Spleen (tissue), 11 donors: Measurements from ENCODE around the gene STEAP2. TPM values are rescaled to one million over a fixed set of nuclear protein-coding genes. Genes with fewer than 3 reads are reported as not detected.

ENCODE experiments used
- DNase-seq: peaks from one replicate; pipeline ENCODE4 v3.0.0-alpha.2; 2020
- H3K27ac ChIP-seq, 8 donors: fragments of 200-600 bp; sonication (generic) in 7 of 8; 1 replicate in 4 of 8; 2 replicates in 4 of 8; pipeline versions ENCODE4 v1.5.0 to v1.8.0; 2016 to 2021; ENCODE audit warnings: inconsistent platforms in 4 of 8, mild to moderate bottlenecking in 4 of 8, moderate library complexity in 1 of 8
- H3K27me3 ChIP-seq, 7 donors: fragments of 200-600 bp; sonication (generic) in 6 of 7; replicated peaks in 1 of 7; 1 replicate in 4 of 7; 2 replicates in 3 of 7; pipeline versions ENCODE4 v1.5.0 to v1.8.0; 2016 to 2021; ENCODE audit warnings: inconsistent platforms in 3 of 7, mild to moderate bottlenecking in 1 of 7
- H3K36me3 ChIP-seq, 6 donors: fragments of 200-600 bp; sonication (generic) in 5 of 6; 1 replicate in 4 of 6; 2 replicates in 2 of 6; pipeline versions ENCODE4 v1.5.0 to v1.8.0; 2016 to 2021; ENCODE audit warnings: inconsistent platforms in 2 of 6
- H3K4me1 ChIP-seq, 6 donors: fragments of 200-600 bp; sonication (generic) in 5 of 6; 1 replicate in 3 of 6; 2 replicates in 3 of 6; pipeline versions ENCODE4 v1.5.0 to v1.8.0; 2016 to 2021; ENCODE audit warnings: inconsistent platforms in 3 of 6
- H3K4me3 ChIP-seq, 8 donors: fragments of 200-600 bp; sonication (generic) in 7 of 8; 1 replicate in 4 of 8; 2 replicates in 4 of 8; pipeline versions ENCODE4 v1.5.0 to v1.8.0; 2016 to 2021; ENCODE audit warnings: inconsistent platforms in 4 of 8, mild to moderate bottlenecking in 4 of 8, moderate library complexity in 2 of 8
- H3K9me3 ChIP-seq, 8 donors: fragments of 200-600 bp; sonication (generic) in 7 of 8; 1 replicate in 4 of 8; 2 replicates in 4 of 8; pipeline versions ENCODE4 v1.5.0 to v1.8.0; 2016 to 2021; ENCODE audit warnings: inconsistent platforms in 4 of 8
- CTCF ChIP-seq, 11 experiments: fragments of 200-600 bp in 7 of 11; fragments of 450-650 bp in 4 of 11; sonication (generic) in 4 of 11; IDR thresholded peaks in 8 of 11; conservative IDR thresholded peaks in 3 of 11; 1 replicate in 7 of 11; 2 replicates in 4 of 11; pipeline versions ENCODE4 v1.4.0 to v1.8.0; 2016 to 2021; ENCODE audit warnings: antibody characterized with exemption in 11 of 11, inconsistent platforms in 4 of 11, mild to moderate bottlenecking in 1 of 11
- POLR2A ChIP-seq, 3 donors: fragments of 450-650 bp; IDR thresholded peaks; one replicate each; pipeline ENCODE4 v1.5.1; 2017; ENCODE audit warnings: antibody characterized with exemption in 3 of 3, mild to moderate bottlenecking in 1 of 3
- POLR2AphosphoS5 ChIP-seq, 3 donors: sonication (generic); formaldehyde crosslinking; IDR thresholded peaks; one replicate each; pipeline ENCODE4 v1.5.1; 2017; ENCODE audit warnings: antibody characterized with exemption in 3 of 3
- WGBS, 5 donors: extraction: QIAGEN DNeasy Blood & Tissue Kit in 3 of 5; methylation state at CpG; one replicate each; pipeline versions ENCODE4 v1.1.5 to v1.1.7; 2013 to 2018; 5-methylcytosine and 5-hydroxymethylcytosine counted together
- intact Hi-C: fragments of 100-400 bp; cut with DNase I; formaldehyde crosslinking; loops from one replicate; pipeline ENCODE4 v1.15.0; 2023; ENCODE audit warnings: low total_unique reads
- polyA plus RNA-seq, 3 donors: library from polyadenylated mRNA; stranded (reverse); fragments of 200-250 nt; gene quantifications; one replicate each; pipeline ENCODE4 v1.2.1, GENCODE V29; 2013
- total RNA-seq, 7 donors: library from RNA; depleted of rRNA in 3 of 7; stranded (reverse); fragments of >200 nt in 3 of 7; fragmentation: NEBNext Ultra II Directional in 4 of 7; extraction: Animal tissue kit (Norgen Biotek cat#: 25700) in 4 of 7; gene quantifications; one replicate each; pipeline versions ENCODE4 v1.1.0 to v1.2.1, GENCODE V29; 2016 to 2021
- donor health status: healthy with polysubstance abuse.
- donor health status: DM: no; HTN: no; CAD: no; lungs with moderate emphysema.
- donor health status: DM: no; HTN: no; CAD: no.
- donor health status: Bipolar disorder and iron deficiency.
- donor health status: healthy.
- donor health status: DM: no; HTN: no; CAD: no.
- donor health status: DM: yes; HTN: yes; CAD: no.

The STEAP2 gene
- total and polyA plus RNA-seq, 10 donors, result 0.65 to 15.8 (median 5.5) TPM

- WGBS, 5 donors, result 69 to 100% (median 90%) methylated on average over 1 of the region's 1 CpG
- Histone ChIP-seq H3K36me3 (no peaks in the 10 kb centered on the region), H3K27ac (no peak overlapping the region), H3K4me1 (peaks cover 4 to 20% (median 10%) of the 10 kb centered on the region in 6 donors), H3K9me3 (no peaks in the 10 kb centered on the region), H3K27me3 (peaks cover 0 to 34% (median 11%) of the 10 kb centered on the region in 7 donors), H3K4me3 (no peak overlapping the region)
- DNase-seq, result no peak
- intact Hi-C loops, result no loop called here
- no peak for TF ChIP-seq POLR2AphosphoS5 (IDR thresholded peaks at IDR 0.05)
- no peak for TF ChIP-seq POLR2A (IDR thresholded peaks at IDR 0.05)
- no peak for TF ChIP-seq CTCF (IDR thresholded peaks at IDR 0.05 in 8 of 11, conservative IDR thresholded peaks at IDR 0.05 in 3 of 11)
These were observed 3.6 kb upstream of the STEAP2 start for GRCh38 chr7:90207956-90208355.

- no peak for TF ChIP-seq POLR2AphosphoS5 (IDR thresholded peaks at IDR 0.05)
- TF ChIP-seq CTCF (IDR thresholded peaks at IDR 0.05 in 8 of 11, conservative IDR thresholded peaks at IDR 0.05 in 3 of 11), result no peak
- no peak for TF ChIP-seq POLR2A (IDR thresholded peaks at IDR 0.05)
- no peak for DNase-seq
- 79 to 95% (median 83%) methylated on average over 1 of the region's 1 CpG for WGBS, 5 donors
- peak overlapping the region in 1 of 8 donors; percentile 88 for H3K27ac ChIP-seq
- intact Hi-C loops, result no loop called here
- H3K27me3 ChIP-seq, result peaks cover 0 to 43% (median 11%) of the 10 kb centered on the region in 7 donors
- H3K4me1 ChIP-seq, result peaks cover 4 to 20% (median 10%) of the 10 kb centered on the region in 6 donors
- H3K4me3 ChIP-seq, result no peak overlapping the region
- H3K9me3 ChIP-seq, result no peaks in the 10 kb centered on the region
- H3K36me3 ChIP-seq, result no peaks in the 10 kb centered on the region
These were observed 1.8 kb upstream of the STEAP2 start for GRCh38 chr7:90209776-90210175.

- H3K4me1 ChIP-seq, result peaks cover 4 to 20% (median 10%) of the 10 kb centered on the region in 6 donors
- peak overlapping the region; percentile 37 to 88 (median 76) for H3K27ac ChIP-seq
- H3K36me3 ChIP-seq, result no peaks in the 10 kb centered on the region
- TF ChIP-seq CTCF (IDR thresholded peaks at IDR 0.05 in 8 of 11, conservative IDR thresholded peaks at IDR 0.05 in 3 of 11) (no peak), POLR2A (IDR thresholded peaks at IDR 0.05) (no peak), POLR2AphosphoS5 (IDR thresholded peaks at IDR 0.05) (no peak)
- no peak for DNase-seq
- 53 to 71% (median 59%) methylated on average over 5 of the region's 5 CpGs for WGBS, 5 donors
- intact Hi-C loops, result no loop called here
- no peak overlapping the region for H3K4me3 ChIP-seq
- H3K27me3 ChIP-seq, result peaks cover 0 to 43% (median 11%) of the 10 kb centered on the region in 7 donors
- no peaks in the 10 kb centered on the region for H3K9me3 ChIP-seq
These were observed 1.1 kb upstream of the STEAP2 start for GRCh38 chr7:90210475-90210874.

DNA sequence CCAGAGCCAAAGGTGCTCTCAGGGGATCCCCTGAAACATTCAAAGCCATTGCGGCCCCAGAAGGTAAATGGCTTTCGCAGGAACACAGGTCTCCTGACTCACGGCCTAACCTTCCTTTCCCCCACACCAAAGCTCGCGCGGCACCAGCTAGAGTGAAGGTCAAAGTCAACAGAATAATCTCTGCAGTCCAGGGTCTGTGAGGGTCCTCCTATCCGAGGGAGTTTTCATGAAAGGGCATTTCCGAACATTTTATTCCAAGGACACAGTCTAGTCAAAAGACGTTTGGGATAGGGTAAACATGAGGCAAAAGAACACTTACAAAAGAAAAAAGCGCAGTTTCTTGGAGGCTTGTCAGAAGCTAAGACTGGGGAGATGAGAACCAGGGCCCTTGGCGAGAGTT lies 559 bp upstream of the STEAP2 start:
- intact Hi-C loops, result no loop called here
- H3K4me1 ChIP-seq, result peaks cover 4 to 20% (median 10%) of the 10 kb centered on the region in 6 donors
- H3K27ac ChIP-seq, result peak overlapping the region; percentile 37 to 88 (median 76)
- no peaks in the 10 kb centered on the region for H3K9me3 ChIP-seq
- no peaks in the 10 kb centered on the region for H3K36me3 ChIP-seq
- TF ChIP-seq CTCF (IDR thresholded peaks at IDR 0.05 in 8 of 11, conservative IDR thresholded peaks at IDR 0.05 in 3 of 11) (no peak), POLR2A (IDR thresholded peaks at IDR 0.05) (no peak), POLR2AphosphoS5 (IDR thresholded peaks at IDR 0.05) (no peak)
- 12 to 19% (median 17%) methylated on average over 11 of the region's 11 CpGs for WGBS, 5 donors
- peaks cover 0 to 43% (median 11%) of the 10 kb centered on the region in 7 donors for H3K27me3 ChIP-seq
- peak overlapping the region; percentile 13 to 75 (median 49) for H3K4me3 ChIP-seq
- no peak for DNase-seq
